ENCODE data around the gene DNAH1. TPM values are rescaled to one million over a fixed set of nuclear protein-coding genes. Genes with fewer than 3 reads are reported as not detected.

Gene DNAH1
- total RNA-seq, 2 experiments from 2014 or later: 5.8 to 14.2 TPM

GRCh38 chr3:52372822-52373504 lies 56.8 kb downstream of the DNAH1 start:
- TF ChIP-seq CTCF (conservative IDR thresholded peaks at IDR 0.05; ENCODE audit: low read length) (peak; percentile 60), EZH2phosphoT487 (IDR thresholded peaks at IDR 0.05; ENCODE audit: borderline replicate concordance, low read depth, low read length) (no peak)
- Histone ChIP-seq H2AFZ (ENCODE audit: low read length) (peak overlapping the region; percentile 76), H3K4me2 (ENCODE audit: low read length) (peak overlapping the region; percentile 64), H3K9me2 (ENCODE audit: insufficient read depth, low read length) (no peaks in the 10 kb centered on the region), H3K27ac (ENCODE audit: low read depth, low read length, poor library complexity, severe bottlenecking) (peak overlapping the region; percentile 39), H4K20me1 (ENCODE audit: insufficient read depth, low read length) (no peaks in the 10 kb centered on the region), H3K9me3 (ENCODE audit: low read length) (no peaks in the 10 kb centered on the region), H3K79me2 (ENCODE audit: insufficient read depth, low read depth, low read length) (no peaks in the 10 kb centered on the region), H3K36me3 (ENCODE audit: insufficient read depth, low read length) (no peaks in the 10 kb centered on the region), H3K4me3 (ENCODE audit: low read depth, low read length, poor library complexity, severe bottlenecking) (peak overlapping the region; percentile 49), H3K4me1 (ENCODE audit: insufficient read depth, low read length, poor library complexity, severe bottlenecking) (peaks cover 33% of the 10 kb centered on the region)
- intact Hi-C loops (cut with micrococcal nuclease; ENCODE audit: unreplicated experiment): loop anchor here (2.0 to 10.0 kb wide), 3 partner anchors 22 to 72 kb away; partner anchors contain the start of gene SEMA3G
- ChIA-PET CTCF (ENCODE audit: unreplicated experiment) (no interaction called here), POLR2A (interaction anchor here (0.8 kb wide), 1 partner anchor 10 kb away, joined by 3 read pairs; no protein-coding TSS in a partner anchor)
- no TSS peak for BruUV-seq (replicated peaks)
- DNase-seq (ENCODE audit: low spot score): peak; percentile 84

- POLR2A ChIA-PET: interaction anchor here (0.7 kb wide), 1 partner anchor 142 kb away, joined by 3 read pairs; no protein-coding TSS in a partner anchor
- H3K4me2 ChIP-seq (ENCODE audit: low read length): peak overlapping the region; percentile 64
These were observed 57.6 kb downstream of the DNAH1 start for GRCh38 chr3:52373676-52374075.

More at GRCh38 chr3:52373676-52374075, 57.6 kb downstream of the DNAH1 start:
- Histone ChIP-seq H3K9me2 (ENCODE audit: insufficient read depth, low read length) (no peaks in the 10 kb centered on the region), H3K36me3 (ENCODE audit: insufficient read depth, low read length) (no peaks in the 10 kb centered on the region), H4K20me1 (ENCODE audit: insufficient read depth, low read length) (no peaks in the 10 kb centered on the region), H3K4me3 (ENCODE audit: low read depth, low read length, poor library complexity, severe bottlenecking) (peak overlapping the region; percentile 49), H3K4me1 (ENCODE audit: insufficient read depth, low read length, poor library complexity, severe bottlenecking) (peaks cover 33% of the 10 kb centered on the region), H3K79me2 (ENCODE audit: insufficient read depth, low read depth, low read length) (no peaks in the 10 kb centered on the region), H3K9me3 (ENCODE audit: low read length) (no peaks in the 10 kb centered on the region), H2AFZ (ENCODE audit: low read length) (peak overlapping the region; percentile 76; the same call in 1 of the 2 replicates), H3K27ac (ENCODE audit: low read depth, low read length, poor library complexity, severe bottlenecking) (peak overlapping the region; percentile 33)
- no TSS peak for BruUV-seq (replicated peaks)
- TF ChIP-seq CTCF (conservative IDR thresholded peaks at IDR 0.05; ENCODE audit: low read length) (no peak), EZH2phosphoT487 (IDR thresholded peaks at IDR 0.05; ENCODE audit: borderline replicate concordance, low read depth, low read length) (no peak)
- intact Hi-C loops (cut with micrococcal nuclease; ENCODE audit: unreplicated experiment): loop anchor here (2.0 to 10.0 kb wide), 3 partner anchors 23 to 71 kb away; partner anchors contain the start of gene SEMA3G
- CTCF ChIA-PET (ENCODE audit: unreplicated experiment): interaction anchor here (0.5 kb wide), 1 partner anchor 199 kb away, joined by 3 read pairs; no protein-coding TSS in a partner anchor
- no peak for DNase-seq (ENCODE audit: low spot score)
